Keratinocyte (primary cell): ENCODE measurements around the gene CCDC92. TPM values are rescaled to one million over a fixed set of nuclear protein-coding genes. Genes with fewer than 3 reads are reported as not detected.

Source experiments
- DNase-seq: peaks from one replicate; pipeline ENCODE4 v3.0.0-alpha.2; 2011; ENCODE audit warnings: low read depth, missing footprints, low spot score
- FAIRE-seq: peaks from 2 replicates; lab custom pipeline; 2011; peaks lifted over from hg19 to GRCh38; lab: Jason Lieb, UNC
- H2AFZ ChIP-seq: 2 replicates; pipeline ENCODE4 v1.6.0; 2012; ENCODE audit warnings: low read length, control low read depth, inconsistent platforms; ENCODE audit not compliant: control insufficient read depth
- H3K27ac ChIP-seq: 2 replicates; pipeline ENCODE4 v1.5.1; 2011; ENCODE audit warnings: low read length; ENCODE audit not compliant: control insufficient read depth, insufficient read depth
- H3K27me3 ChIP-seq: 3 replicates; pipeline ENCODE4 v1.6.0; 2011; ENCODE audit warnings: low read length; ENCODE audit not compliant: control insufficient read depth, insufficient read depth; ENCODE audit errors: extremely low read depth
- H3K36me3 ChIP-seq, 2 experiments: 2 replicates in 1 of 2; 3 replicates in 1 of 2; pipeline ENCODE4 v1.5.1; 2011; ENCODE audit warnings: low read length in 2 of 2, mild to moderate bottlenecking in 1 of 2; ENCODE audit not compliant: control insufficient read depth in 2 of 2, insufficient read depth in 2 of 2; ENCODE audit errors: extremely low read depth in 1 of 2
- H3K4me1 ChIP-seq: 3 replicates; pipeline ENCODE4 v1.5.1; 2011; ENCODE audit warnings: low read length; ENCODE audit not compliant: control insufficient read depth, insufficient read depth; ENCODE audit errors: extremely low read depth
- H3K4me2 ChIP-seq: 3 replicates; pipeline ENCODE4 v1.6.0; 2011; ENCODE audit warnings: low read depth, low read length; ENCODE audit not compliant: control insufficient read depth, insufficient read depth; ENCODE audit errors: extremely low read depth
- H3K4me3 ChIP-seq, 3 experiments: fragments of 200-600 bp in 1 of 3; sonication (generic) in 1 of 3; 2 replicates in 2 of 3; 3 replicates in 1 of 3; pipeline ENCODE4 v1.5.1; 2011 to 2016; ENCODE audit warnings: low read length in 3 of 3, mild to moderate bottlenecking in 3 of 3, control low read depth in 2 of 3, inconsistent platforms in 1 of 3, low read depth in 1 of 3, mixed read lengths in 1 of 3, mixed run types in 1 of 3, moderate library complexity in 1 of 3; ENCODE audit not compliant: control insufficient read depth in 2 of 3, insufficient read depth in 2 of 3; ENCODE audit errors: extremely low read depth in 1 of 3
- H3K79me2 ChIP-seq: 2 replicates; pipeline ENCODE4 v1.6.0; 2012; ENCODE audit warnings: low read length; ENCODE audit not compliant: control insufficient read depth, insufficient read depth
- H3K9ac ChIP-seq: 3 replicates; pipeline ENCODE4 v1.6.0; 2011; ENCODE audit warnings: low read length; ENCODE audit not compliant: control insufficient read depth, insufficient read depth; ENCODE audit errors: extremely low read depth
- H3K9me1 ChIP-seq: 3 replicates; pipeline ENCODE4 v1.6.0; 2011; ENCODE audit warnings: low read length; ENCODE audit not compliant: control insufficient read depth, insufficient read depth; ENCODE audit errors: extremely low read depth
- H3K9me3 ChIP-seq: 2 replicates; pipeline ENCODE4 v1.5.1; 2012; ENCODE audit warnings: low read depth, low read length; ENCODE audit not compliant: control insufficient read depth
- H4K20me1 ChIP-seq: 3 replicates; pipeline ENCODE4 v1.6.0; 2011; ENCODE audit warnings: low read length; ENCODE audit not compliant: control insufficient read depth, insufficient read depth; ENCODE audit errors: extremely low read depth
- EZH2 ChIP-seq: IDR thresholded peaks from one replicate; pipeline ENCODE4 v1.6.1; 2012; ENCODE audit warnings: inconsistent platforms, mild to moderate bottlenecking, low read length, moderate library complexity
- dilution Hi-C: fragments of 300-500 bp; cut with MboI; formaldehyde crosslinking; loops from one replicate; pipeline ENCODE4 v1.7.0; 2020; ENCODE audit warnings: low sequenced_read_pairs; ENCODE audit not compliant: extremely low pct_ligation_motif_present
- polyA plus RNA-seq, 5 experiments: library from polyadenylated mRNA; depleted of rRNA in 3 of 5; stranded (reverse) in 3 of 5; stranded (forward) in 1 of 5; unstranded in 1 of 5; fragments of >200 nt; gene quantifications; 1 replicate in 1 of 5; 2 replicates in 3 of 5; 3 replicates in 1 of 5; pipeline versions ENCODE4 v1.2.1 to v1.2.3, GENCODE V29; 2011 to 2012; ENCODE audit warnings: missing spikeins in 2 of 5, low read depth in 1 of 5, low replicate concordance in 1 of 5
- TF ChIP-seq, protein P1 (sequence below), 3 experiments: IDR thresholded peaks in 1 of 3; conservative IDR thresholded peaks in 1 of 3; optimal IDR thresholded peaks in 1 of 3; 2 replicates in 2 of 3; 3 replicates in 1 of 3; pipeline versions ENCODE3 to v1.5.1; 2011; ENCODE audit warnings: low read length in 3 of 3, mild to moderate bottlenecking in 3 of 3, moderate library complexity in 2 of 3, control low read depth in 1 of 3, inconsistent platforms in 1 of 3; ENCODE audit not compliant: insufficient read depth in 2 of 3; ENCODE audit errors: extremely low read depth in 1 of 3

CCDC92 gene
- polyA plus RNA-seq, 1 donor (not counting 4 experiments of a cell fraction or from before 2014, with no cell fraction given) = 8.3 TPM

DNA sequence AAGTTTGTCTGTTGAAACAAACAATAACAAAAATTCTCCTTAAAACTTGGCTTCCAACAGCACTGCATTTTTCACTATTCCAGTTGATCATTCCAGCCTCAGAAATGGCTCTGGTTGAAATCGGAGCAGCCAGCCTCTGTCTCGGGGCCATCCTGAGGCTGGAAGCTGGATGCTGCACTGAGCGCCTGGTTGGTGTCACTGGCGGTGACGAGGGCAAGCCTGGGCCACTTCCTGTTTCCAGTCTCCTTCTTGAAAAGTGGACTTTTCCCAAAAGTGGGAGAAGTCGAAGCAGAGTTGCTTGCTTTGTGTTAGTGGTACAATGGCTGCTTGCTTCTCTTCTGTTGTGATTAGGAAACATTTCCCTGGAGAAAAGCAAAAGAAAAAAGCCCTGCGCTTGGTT lies 48.7 kb downstream of the CCDC92 start:
- TF ChIP-seq, protein P1, sequence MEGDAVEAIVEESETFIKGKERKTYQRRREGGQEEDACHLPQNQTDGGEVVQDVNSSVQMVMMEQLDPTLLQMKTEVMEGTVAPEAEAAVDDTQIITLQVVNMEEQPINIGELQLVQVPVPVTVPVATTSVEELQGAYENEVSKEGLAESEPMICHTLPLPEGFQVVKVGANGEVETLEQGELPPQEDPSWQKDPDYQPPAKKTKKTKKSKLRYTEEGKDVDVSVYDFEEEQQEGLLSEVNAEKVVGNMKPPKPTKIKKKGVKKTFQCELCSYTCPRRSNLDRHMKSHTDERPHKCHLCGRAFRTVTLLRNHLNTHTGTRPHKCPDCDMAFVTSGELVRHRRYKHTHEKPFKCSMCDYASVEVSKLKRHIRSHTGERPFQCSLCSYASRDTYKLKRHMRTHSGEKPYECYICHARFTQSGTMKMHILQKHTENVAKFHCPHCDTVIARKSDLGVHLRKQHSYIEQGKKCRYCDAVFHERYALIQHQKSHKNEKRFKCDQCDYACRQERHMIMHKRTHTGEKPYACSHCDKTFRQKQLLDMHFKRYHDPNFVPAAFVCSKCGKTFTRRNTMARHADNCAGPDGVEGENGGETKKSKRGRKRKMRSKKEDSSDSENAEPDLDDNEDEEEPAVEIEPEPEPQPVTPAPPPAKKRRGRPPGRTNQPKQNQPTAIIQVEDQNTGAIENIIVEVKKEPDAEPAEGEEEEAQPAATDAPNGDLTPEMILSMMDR (optimal IDR thresholded peaks at IDR 0.05 in 1 of 3, IDR thresholded peaks at IDR 0.05 in 1 of 3, conservative IDR thresholded peaks at IDR 0.05 in 1 of 3; ENCODE audit: extremely low read depth in 1 of 3, insufficient read depth in 2 of 3, low read length in 3 of 3) = no peak
- no peak for TF ChIP-seq EZH2
- no peak for DNase-seq

DNA sequence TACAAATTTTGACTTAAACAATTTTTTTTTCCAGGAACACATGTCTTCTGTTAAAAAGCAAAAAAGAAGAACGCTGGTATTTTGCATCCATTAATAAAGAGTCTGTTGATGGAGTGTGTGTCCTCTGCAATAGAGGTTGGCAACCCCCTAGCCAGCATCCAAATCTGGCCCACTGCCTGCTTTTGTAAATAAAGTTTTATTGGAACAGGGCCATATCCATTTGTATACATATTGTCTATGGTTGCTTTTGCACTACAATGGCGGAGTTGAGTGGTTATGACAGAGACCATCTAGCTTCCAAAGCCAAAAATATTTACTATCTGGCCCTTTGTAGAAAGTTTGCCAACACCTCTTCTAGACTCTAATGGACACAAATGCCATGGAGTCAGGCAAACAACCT lies 49.6 kb downstream of the CCDC92 start:
- TF ChIP-seq, protein P1 (optimal IDR thresholded peaks at IDR 0.05 in 1 of 3, IDR thresholded peaks at IDR 0.05 in 1 of 3, conservative IDR thresholded peaks at IDR 0.05 in 1 of 3; ENCODE audit: extremely low read depth in 1 of 3, insufficient read depth in 2 of 3, low read length in 3 of 3) = no peak
- TF ChIP-seq EZH2 = no peak
- dilution Hi-C loops = no loop called here
- H3K79me2 ChIP-seq = no peaks in the 10 kb centered on the region

More for the DNA sequence above, 48.7 kb downstream of the CCDC92 start:
- Histone ChIP-seq H2AFZ (no peak overlapping the region), H3K27ac (no peak overlapping the region), H3K4me1 (no peaks in the 10 kb centered on the region), H3K9me1 (no peaks in the 10 kb centered on the region), H3K79me2 (no peaks in the 10 kb centered on the region), H3K36me3 (no peaks in the 10 kb centered on the region), H4K20me1 (no peaks in the 10 kb centered on the region), H3K9me3 (no peaks in the 10 kb centered on the region), H3K4me2 (no peak overlapping the region), H3K4me3 (no peak overlapping the region), H3K27me3 (peaks cover 9% of the 10 kb centered on the region), H3K9ac (no peak overlapping the region)
- dilution Hi-C loops = no loop called here
- no peak for FAIRE-seq

More for the DNA sequence above, 49.6 kb downstream of the CCDC92 start:
- Histone ChIP-seq H3K27me3 (peaks cover 5% of the 10 kb centered on the region), H3K4me2 (no peak overlapping the region), H3K27ac (no peak overlapping the region), H3K36me3 (no peaks in the 10 kb centered on the region), H3K9ac (no peak overlapping the region), H3K9me3 (no peaks in the 10 kb centered on the region), H3K4me1 (no peaks in the 10 kb centered on the region), H2AFZ (no peak overlapping the region), H3K4me3 (no peak overlapping the region), H3K9me1 (no peaks in the 10 kb centered on the region), H4K20me1 (no peaks in the 10 kb centered on the region)
- DNase-seq (no peak), FAIRE-seq (no peak)
